ENCODE data around the gene RNF212B. TPM values are rescaled to one million over a fixed set of nuclear protein-coding genes. Genes with fewer than 3 reads are reported as not detected.

The RNF212B gene
- total RNA-seq, 1 donor from 2014 or later: not detected

GRCh38 chr14:23286020-23286901 is 48.5 kb downstream of the RNF212B start, which contains the start of gene HOMEZ:
Gene HOMEZ, minus strand, starts transcription at chr14:23286132. Its CDS starts 180 bp downstream, at chr14:23285952.
- DNase-seq (ENCODE audit: low read depth): peak; percentile 76

GRCh38 chr14:23286902-23287479 is 49.3 kb downstream of the RNF212B start:
- no peak for TF ChIP-seq CTCF (conservative IDR thresholded peaks at IDR 0.05; ENCODE audit: low read depth, low read length)
- no peak for DNase-seq (ENCODE audit: low read depth)
- H3K4me3 ChIP-seq (ENCODE audit: low read depth, low read length): peak overlapping the region; percentile 98

More at GRCh38 chr14:23286020-23286901, 48.5 kb downstream of the RNF212B start, which contains the start of gene HOMEZ:
- H3K4me3 ChIP-seq (ENCODE audit: low read depth, low read length): peak within 1 kb of the TSS; percentile 98
- peak; percentile 18 for TF ChIP-seq CTCF (conservative IDR thresholded peaks at IDR 0.05; ENCODE audit: low read depth, low read length)

GRCh38 chr14:23294734-23295561 is 57.2 kb downstream of the RNF212B start:
- H3K4me3 ChIP-seq (ENCODE audit: low read depth, low read length): no peak overlapping the region
- no peak for DNase-seq (ENCODE audit: low read depth)
- peak; percentile 94 for TF ChIP-seq CTCF (conservative IDR thresholded peaks at IDR 0.05; ENCODE audit: low read depth, low read length)

GRCh38 chr14:23296012-23296777 is 58.5 kb downstream of the RNF212B start:
- no peak for TF ChIP-seq CTCF (conservative IDR thresholded peaks at IDR 0.05; ENCODE audit: low read depth, low read length)
- DNase-seq (ENCODE audit: low read depth): no peak
- no peak overlapping the region for H3K4me3 ChIP-seq (ENCODE audit: low read depth, low read length)

GRCh38 chr14:23297096-23297495 is 59.4 kb downstream of the RNF212B start:
- DNase-seq (ENCODE audit: low read depth): no peak
- no peak overlapping the region for H3K4me3 ChIP-seq (ENCODE audit: low read depth, low read length)
- TF ChIP-seq CTCF (conservative IDR thresholded peaks at IDR 0.05; ENCODE audit: low read depth, low read length): no peak
